ENCODE measurements around the gene GRK1.

GRCh38 chr13:113621046-113621445 is 46.0 kb upstream of the GRK1 start:
- TF ChIP-seq JUND (IDR thresholded peaks at IDR 0.05; ENCODE audit: low read length) (no peak), POLR2A (IDR thresholded peaks at IDR 0.05; ENCODE audit: control extremely low read depth in 1 of 2, low read depth in 2 of 2, low read length in 2 of 2) (no peak), CEBPB (IDR thresholded peaks at IDR 0.05; ENCODE audit: low read depth, low read length) (no peak), MAX (IDR thresholded peaks at IDR 0.05) (no peak), ATF2 (IDR thresholded peaks at IDR 0.05; ENCODE audit: low read length) (no peak), TAF1 (IDR thresholded peaks at IDR 0.05; ENCODE audit: low read depth, low read length) (no peak), ZNF274 (IDR thresholded peaks at IDR 0.05; ENCODE audit: borderline replicate concordance, extremely low read depth, low read length) (no peak), FOSL1 (IDR thresholded peaks at IDR 0.05; ENCODE audit: insufficient read depth, low read depth, low read length) (no peak)
- TF ChIP-seq, protein P1, sequence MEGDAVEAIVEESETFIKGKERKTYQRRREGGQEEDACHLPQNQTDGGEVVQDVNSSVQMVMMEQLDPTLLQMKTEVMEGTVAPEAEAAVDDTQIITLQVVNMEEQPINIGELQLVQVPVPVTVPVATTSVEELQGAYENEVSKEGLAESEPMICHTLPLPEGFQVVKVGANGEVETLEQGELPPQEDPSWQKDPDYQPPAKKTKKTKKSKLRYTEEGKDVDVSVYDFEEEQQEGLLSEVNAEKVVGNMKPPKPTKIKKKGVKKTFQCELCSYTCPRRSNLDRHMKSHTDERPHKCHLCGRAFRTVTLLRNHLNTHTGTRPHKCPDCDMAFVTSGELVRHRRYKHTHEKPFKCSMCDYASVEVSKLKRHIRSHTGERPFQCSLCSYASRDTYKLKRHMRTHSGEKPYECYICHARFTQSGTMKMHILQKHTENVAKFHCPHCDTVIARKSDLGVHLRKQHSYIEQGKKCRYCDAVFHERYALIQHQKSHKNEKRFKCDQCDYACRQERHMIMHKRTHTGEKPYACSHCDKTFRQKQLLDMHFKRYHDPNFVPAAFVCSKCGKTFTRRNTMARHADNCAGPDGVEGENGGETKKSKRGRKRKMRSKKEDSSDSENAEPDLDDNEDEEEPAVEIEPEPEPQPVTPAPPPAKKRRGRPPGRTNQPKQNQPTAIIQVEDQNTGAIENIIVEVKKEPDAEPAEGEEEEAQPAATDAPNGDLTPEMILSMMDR (IDR thresholded peaks at IDR 0.05; ENCODE audit: control extremely low read depth in 1 of 3, insufficient read depth in 1 of 3, low read depth in 1 of 3, low read length in 3 of 3) = no peak
